HG03175 (cell line): Measurements from ENCODE around the gene PAX2.

Experiments used
- ATAC-seq: cut with Tn5 transposase; IDR thresholded peaks from one replicate; pipeline ENCODE4 v1.9.1; 2021; ENCODE audit warnings: mild to moderate bottlenecking, moderate library complexity; ENCODE audit not compliant: unreplicated experiment

PAX2 gene

DNA sequence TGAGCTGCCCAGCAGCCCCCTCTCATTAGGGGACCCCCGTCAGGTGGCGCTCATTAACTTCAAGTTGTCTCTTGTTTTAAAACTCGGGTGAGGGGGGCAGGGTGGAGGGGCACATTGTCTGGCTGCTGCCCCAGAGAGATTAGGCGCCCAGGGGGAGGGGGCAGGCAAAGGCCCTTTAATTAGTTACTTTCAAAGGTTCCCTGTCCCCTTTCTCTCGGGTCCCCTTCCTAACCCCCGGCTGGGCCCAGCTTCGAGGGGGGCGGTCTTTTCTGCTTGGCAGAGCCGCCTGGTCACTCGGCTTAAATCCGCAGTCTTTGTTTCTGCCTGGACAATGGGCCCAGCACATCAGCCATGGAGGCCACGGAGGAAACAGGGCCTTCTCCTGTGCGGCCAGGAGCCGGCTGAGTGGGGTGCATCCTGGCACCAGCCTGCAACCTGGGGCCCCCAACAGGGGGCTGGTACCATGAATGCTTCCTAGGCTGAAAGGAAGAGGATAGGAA is 128.5 kb downstream of the PAX2 start:
- no peak for ATAC-seq

DNA sequence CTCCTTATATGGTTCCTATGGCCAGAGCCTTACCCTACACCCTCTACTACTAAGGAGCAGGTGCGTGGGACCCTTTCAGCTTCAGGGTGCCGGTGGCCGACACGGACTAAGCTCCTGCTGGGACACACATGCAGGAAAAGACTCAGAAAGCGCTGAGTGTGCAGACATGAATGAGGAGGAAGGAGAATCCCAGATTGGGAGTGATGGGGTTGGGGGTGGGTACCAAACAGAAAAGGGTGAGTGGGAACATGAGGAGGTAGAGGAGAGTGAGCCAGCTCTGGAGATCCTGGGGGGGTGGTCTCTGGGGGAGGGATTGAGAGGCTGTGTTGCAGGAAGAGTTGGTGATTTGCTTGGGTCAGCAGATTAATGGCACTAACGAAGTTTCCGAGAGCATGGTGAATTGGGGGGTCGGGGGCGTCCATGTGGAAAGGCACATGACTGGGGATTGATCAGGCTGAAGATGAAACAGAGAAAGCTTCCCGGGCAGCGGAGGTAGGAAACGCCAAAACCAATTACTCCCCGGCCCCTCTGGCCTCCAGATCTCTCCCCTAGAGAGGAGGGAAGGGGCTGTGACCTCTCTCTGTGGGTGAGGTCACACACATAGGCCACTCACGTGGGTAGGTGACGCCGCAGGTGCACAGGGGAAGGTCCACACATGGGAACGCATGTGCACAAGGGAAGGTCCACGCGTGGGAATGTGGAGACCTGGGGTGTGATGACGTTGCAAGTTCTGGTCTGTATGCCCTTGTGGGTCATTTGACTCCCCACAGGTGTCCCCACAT is 129.5 kb downstream of the PAX2 start:
- no peak for ATAC-seq

DNA sequence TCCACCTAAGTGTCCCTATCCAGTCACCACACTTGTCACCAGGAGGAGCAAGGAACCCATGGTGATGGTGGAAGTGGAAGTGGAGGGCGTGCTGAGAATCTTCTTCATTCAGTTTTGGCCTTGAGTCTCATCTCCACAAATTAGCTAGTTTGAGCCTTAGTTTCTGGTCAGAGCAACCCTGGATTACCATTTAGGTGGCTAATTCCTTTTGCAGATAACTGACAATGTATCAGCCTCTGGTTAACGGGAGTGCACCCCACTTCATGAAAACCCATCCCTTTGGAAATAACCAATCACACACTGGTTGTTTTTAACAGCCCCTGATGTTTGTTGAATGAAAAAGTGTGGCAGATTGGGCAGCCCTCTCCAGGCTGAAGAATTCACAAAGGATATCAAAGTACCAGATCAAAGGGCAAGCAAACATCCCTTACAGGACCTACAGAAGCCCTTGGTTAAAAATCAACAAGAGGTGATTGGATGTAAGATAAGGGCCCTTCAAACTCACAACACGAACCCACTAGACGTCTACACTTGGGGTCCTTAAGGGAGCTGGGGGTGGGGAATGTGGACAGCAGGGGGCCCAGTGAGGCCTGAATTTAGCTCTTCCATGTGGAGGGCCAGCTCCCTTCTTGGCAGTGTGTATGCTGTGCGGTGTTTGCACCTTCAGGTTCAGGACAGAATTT is 130.2 kb downstream of the PAX2 start:
- no peak for ATAC-seq

DNA sequence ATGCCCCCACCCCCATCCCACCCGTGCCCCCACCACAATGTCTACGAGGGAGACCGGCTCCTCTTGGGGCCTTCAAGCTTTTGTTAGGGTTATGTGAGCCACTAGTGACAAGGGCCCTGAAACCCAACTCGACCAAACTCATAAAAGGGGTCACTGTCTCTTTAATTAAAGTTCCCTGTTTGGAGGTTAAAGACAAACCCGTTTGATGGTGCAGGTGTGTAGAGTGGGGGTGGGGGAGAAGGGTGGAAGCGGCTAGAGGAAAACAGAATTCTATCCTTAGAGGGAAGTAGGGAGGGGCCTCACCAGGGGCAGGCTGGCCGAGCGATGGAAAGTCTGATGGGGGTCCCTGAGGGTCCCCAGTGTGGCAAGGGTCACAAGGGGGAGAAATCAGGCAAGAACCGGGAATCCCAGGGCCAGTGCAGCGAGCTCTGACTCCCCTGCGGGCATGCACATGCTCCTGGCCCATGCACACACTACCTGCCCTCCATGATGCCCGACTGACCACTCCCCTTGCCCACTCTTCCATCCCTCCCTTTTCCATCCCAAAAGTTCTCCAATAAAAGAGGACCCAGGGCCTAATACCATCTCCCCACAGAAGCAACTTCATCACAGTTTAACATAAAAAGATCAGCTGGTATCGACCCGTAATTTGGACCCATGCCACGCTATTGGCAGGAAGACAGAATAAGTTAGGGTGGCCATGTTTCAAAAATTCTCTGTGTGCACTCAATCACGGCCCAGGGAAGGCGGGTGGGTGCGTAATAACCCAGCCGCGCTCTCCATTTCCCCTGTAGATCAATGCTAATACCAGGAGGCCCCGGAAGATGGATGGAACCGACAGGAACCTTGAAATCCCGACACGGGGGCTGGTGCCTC is 131.4 kb downstream of the PAX2 start:
- no peak for ATAC-seq

DNA sequence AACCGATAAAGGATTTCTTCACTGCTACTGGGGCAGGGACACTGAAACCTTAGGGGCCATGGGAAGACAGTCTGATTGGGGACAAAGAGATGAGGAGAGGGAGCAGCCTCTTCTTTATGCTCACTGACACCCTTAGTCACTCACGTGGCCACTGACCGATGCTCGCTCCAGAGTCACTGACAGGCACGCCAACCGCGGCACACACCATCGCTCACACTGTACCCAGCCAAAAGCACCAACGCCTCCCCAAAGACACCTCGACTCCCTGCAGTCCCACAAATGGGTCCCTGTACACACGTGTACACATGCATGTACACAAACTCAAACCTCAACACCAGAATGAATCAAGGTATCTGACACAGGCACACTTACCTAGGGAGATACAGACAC is 132.1 kb downstream of the PAX2 start:
- no peak for ATAC-seq

DNA sequence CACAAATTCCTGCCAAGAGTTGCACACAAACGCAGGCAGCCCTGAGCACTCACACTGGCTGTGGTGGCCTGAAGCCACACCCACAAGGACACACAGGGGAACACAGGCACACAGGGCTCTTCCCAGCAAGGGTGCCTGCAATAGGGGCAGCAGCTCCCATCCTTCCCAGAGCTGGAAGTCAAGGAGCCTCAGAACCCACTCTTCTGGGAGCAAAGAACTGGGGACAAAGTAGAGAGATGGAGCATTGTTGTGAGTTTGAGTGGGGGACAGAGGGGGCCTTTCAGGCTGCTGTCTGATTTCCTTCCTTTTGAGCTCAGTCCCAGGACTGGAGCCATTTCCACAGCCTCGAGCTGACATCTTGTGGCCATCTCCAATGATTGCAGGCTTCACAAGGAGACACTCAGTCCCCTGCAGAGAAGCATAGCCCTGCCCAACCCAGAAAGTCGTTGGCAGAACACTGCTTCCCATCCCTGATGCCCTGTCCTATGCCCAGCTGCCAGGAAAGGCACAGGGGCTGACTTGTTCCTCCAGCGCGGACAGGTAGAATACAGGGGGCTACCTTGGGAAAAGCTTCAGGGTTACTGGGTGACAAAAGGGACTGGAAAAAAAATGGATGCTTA is 133.0 kb downstream of the PAX2 start:
- no peak for ATAC-seq
